ENCODE results near the gene CFAP410.
"Not testable (repeated sequence)": the region's sequence is repeated elsewhere in the genome, so short reads cannot be mapped to it uniquely, and the experiment has no call there.

CFAP410 gene

GRCh38 chr21:44370027-44370735, 31.0 kb upstream of the CFAP410 start:
- in situ Hi-C loops (cut with MboI; ENCODE audit: low sequenced_read_pairs), result no loop called here

GRCh38 chr21:44368711-44369446, 29.7 kb upstream of the CFAP410 start:
- in situ Hi-C loops (cut with MboI; ENCODE audit: low sequenced_read_pairs), result no loop called here

- in situ Hi-C loops (cut with MboI; ENCODE audit: low sequenced_read_pairs), result no loop called here
Observed at GRCh38 chr21:44366586-44367211, 27.5 kb upstream of the CFAP410 start.

GRCh38 chr21:44365967-44366585, 26.9 kb upstream of the CFAP410 start:
- in situ Hi-C loops (cut with MboI; ENCODE audit: low sequenced_read_pairs), result no loop called here

- in situ Hi-C loops (cut with MboI; ENCODE audit: low sequenced_read_pairs), result no loop called here
Observed at GRCh38 chr21:44365251-44365966, 26.2 kb upstream of the CFAP410 start.

- in situ Hi-C loops (cut with MboI; ENCODE audit: low sequenced_read_pairs), result no loop called here
Observed at GRCh38 chr21:44364151-44365053, 25.2 kb upstream of the CFAP410 start.

GRCh38 chr21:44363278-44363677, 24.1 kb upstream of the CFAP410 start:
- in situ Hi-C loops (cut with MboI; ENCODE audit: low sequenced_read_pairs), result no loop called here

- in situ Hi-C loops (cut with MboI; ENCODE audit: low sequenced_read_pairs), result not testable (repeated sequence)
Observed at GRCh38 chr21:44361903-44362302, 22.7 kb upstream of the CFAP410 start.

GRCh38 chr21:44360159-44360558, 21.0 kb upstream of the CFAP410 start:
- in situ Hi-C loops (cut with MboI; ENCODE audit: low sequenced_read_pairs), result no loop called here

GRCh38 chr21:44359396-44359795, 20.2 kb upstream of the CFAP410 start:
- in situ Hi-C loops (cut with MboI; ENCODE audit: low sequenced_read_pairs), result no loop called here

GRCh38 chr21:44357064-44357837, 18.1 kb upstream of the CFAP410 start:
- in situ Hi-C loops (cut with MboI; ENCODE audit: low sequenced_read_pairs), result no loop called here

- in situ Hi-C loops (cut with MboI; ENCODE audit: low sequenced_read_pairs), result no loop called here
Observed at GRCh38 chr21:44356636-44357035, 17.4 kb upstream of the CFAP410 start.

- in situ Hi-C loops (cut with MboI; ENCODE audit: low sequenced_read_pairs), result no loop called here
Observed at GRCh38 chr21:44356160-44356559, 17.0 kb upstream of the CFAP410 start.

- in situ Hi-C loops (cut with MboI; ENCODE audit: low sequenced_read_pairs), result no loop called here
Observed at GRCh38 chr21:44354775-44355771, 15.9 kb upstream of the CFAP410 start.

GRCh38 chr21:44354001-44354405, 14.8 kb upstream of the CFAP410 start:
- in situ Hi-C loops (cut with MboI; ENCODE audit: low sequenced_read_pairs), result no loop called here

GRCh38 chr21:44353191-44353970, 14.2 kb upstream of the CFAP410 start, which contains the start of gene TRPM2:
TSS of gene TRPM2 (plus strand) at chr21:44353621. CDS start at chr21:44353701, 80 bp downstream.
- in situ Hi-C loops (cut with MboI; ENCODE audit: low sequenced_read_pairs), result no loop called here

GRCh38 chr21:44352253-44352860, 13.2 kb upstream of the CFAP410 start:
- in situ Hi-C loops (cut with MboI; ENCODE audit: low sequenced_read_pairs), result no loop called here

Measured in hTERT RPE-1 (cell line).